ENCODE measurements around the gene NME4.
A peak's percentile ranks its signal among the peaks of the same experiment; 100 is the strongest.

NME4 gene

DNA sequence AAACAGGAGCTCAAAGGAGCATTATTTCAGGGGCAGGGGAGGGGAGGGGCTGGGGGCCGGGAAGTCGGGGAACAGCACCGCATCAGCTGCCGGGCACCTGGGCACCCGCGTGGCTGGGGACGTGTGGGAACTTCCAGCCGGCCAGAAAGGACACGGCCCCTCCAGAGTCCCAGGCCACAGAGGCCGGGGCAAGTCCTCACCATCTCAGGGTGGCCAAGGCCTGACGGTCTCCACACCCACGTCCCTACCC is 16.3 kb upstream of the NME4 start:
- Histone ChIP-seq H4K8ac (ENCODE audit: low read depth, low read length) (peak overlapping the region; percentile 82), H2AK5ac (ENCODE audit: low read length) (peak overlapping the region; percentile 81), H3K4me3 (ENCODE audit: low read depth, low read length) (peak overlapping the region; percentile 89), H2BK120ac (ENCODE audit: insufficient read depth, low read length, poor library complexity) (peak overlapping the region; percentile 52), H3K18ac (ENCODE audit: low read length) (peak overlapping the region; percentile 91), H3K4ac (ENCODE audit: low read depth, low read length) (peak overlapping the region; percentile 95), H3K9me3 (ENCODE audit: insufficient read depth, low read depth, low read length) (peaks cover 3% of the 10 kb centered on the region), H2BK12ac (ENCODE audit: low read length) (peak overlapping the region; percentile 59), H3K79me2 (ENCODE audit: control insufficient read depth, insufficient read depth, low read length, poor library complexity) (peaks cover 16% of the 10 kb centered on the region), H3K79me1 (ENCODE audit: low read length) (peaks cover 25% of the 10 kb centered on the region), H3K36me3 (ENCODE audit: control insufficient read depth in 1 of 2, insufficient read depth in 2 of 2, low read length in 2 of 2) (peaks cover 22 to 25% of the 10 kb centered on the region in 2 experiments), H3K4me1 (ENCODE audit: control insufficient read depth in 1 of 2, insufficient read depth in 2 of 2, low read length in 2 of 2) (peaks cover 13 to 26% of the 10 kb centered on the region in 2 experiments), H4K12ac (ENCODE audit: low read depth, low read length) (peak overlapping the region; percentile 52), H2AFZ (ENCODE audit: insufficient read depth, low read length, poor library complexity) (peak overlapping the region; percentile 79), H3K4me2 (ENCODE audit: low read length) (peak overlapping the region; percentile 83), H3K27me3 (ENCODE audit: insufficient read depth, low read length) (no peaks in the 10 kb centered on the region), H3K27ac (ENCODE audit: low read depth, low read length) (peak overlapping the region; percentile 40), H2BK5ac (ENCODE audit: low read depth, low read length, poor library complexity) (peak overlapping the region; percentile 87), H3K14ac (ENCODE audit: low read length) (peak overlapping the region; percentile 94), H3K9ac (ENCODE audit: low read length) (peak overlapping the region; percentile 89), H3K23ac (ENCODE audit: low read length) (no peak overlapping the region), H4K91ac (ENCODE audit: low read depth, low read length) (peak overlapping the region; percentile 90)
- no CpG with 5 or more reads among the region's 12 CpGs for WGBS (ENCODE audit: extremely low coverage, insufficient coverage, insufficient read length)
- peak in 1 of 2 donors; percentile 33 for DNase-seq

DNA sequence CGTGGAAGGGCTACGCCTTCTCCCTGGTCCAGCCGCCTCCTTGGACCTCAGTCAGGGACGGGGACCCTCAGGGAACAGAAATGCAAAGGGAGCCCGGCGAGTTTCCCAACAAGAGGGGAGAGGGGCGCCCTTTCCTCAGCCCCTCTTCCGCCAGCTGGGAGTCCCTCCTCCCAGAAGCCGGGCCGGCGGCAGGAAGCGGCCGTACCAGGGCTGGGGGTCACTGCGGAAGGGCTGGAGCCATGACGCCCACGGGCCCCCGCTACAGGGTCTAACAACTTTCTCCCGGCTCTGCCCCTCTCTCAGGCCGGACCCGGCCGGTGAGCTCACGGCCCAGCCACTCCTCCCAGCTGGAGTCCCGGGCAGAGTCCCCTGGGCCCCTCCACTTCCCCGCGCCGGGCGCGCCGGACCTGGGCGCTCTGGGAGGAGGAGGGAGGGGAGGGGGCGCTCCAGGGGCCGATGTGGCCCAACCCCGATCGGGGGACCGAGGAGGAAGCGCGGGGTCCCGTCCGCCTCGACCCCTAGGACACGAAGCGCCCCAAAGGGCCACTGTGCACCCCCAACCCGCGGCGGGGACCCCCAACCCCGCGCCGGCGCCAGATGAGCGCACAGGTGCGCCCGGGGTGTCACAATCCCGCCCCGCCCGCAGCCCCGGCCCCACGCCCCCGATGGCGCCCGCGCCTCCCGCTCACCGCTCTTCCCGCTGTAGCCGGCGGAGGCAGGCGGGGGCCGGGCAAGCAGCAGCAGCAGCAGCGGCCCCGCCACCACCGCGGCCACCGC is 15.8 kb upstream of the NME4 start:
- Histone ChIP-seq H3K79me1 (ENCODE audit: low read length) (peaks cover 25% of the 10 kb centered on the region), H3K36me3 (ENCODE audit: control insufficient read depth in 1 of 2, insufficient read depth in 2 of 2, low read length in 2 of 2) (peaks cover 17 to 20% of the 10 kb centered on the region in 2 experiments), H3K18ac (ENCODE audit: low read length) (peak overlapping the region; percentile 97), H2BK12ac (ENCODE audit: low read length) (peak overlapping the region; percentile 59), H3K4me1 (ENCODE audit: control insufficient read depth in 1 of 2, insufficient read depth in 2 of 2, low read length in 2 of 2) (peaks cover 14 to 26% of the 10 kb centered on the region in 2 experiments), H3K27ac (ENCODE audit: low read depth, low read length) (peak overlapping the region; percentile 69), H2AFZ (ENCODE audit: insufficient read depth, low read length, poor library complexity) (peak overlapping the region; percentile 79), H3K23ac (ENCODE audit: low read length) (no peak overlapping the region), H2AK5ac (ENCODE audit: low read length) (peak overlapping the region; percentile 81), H3K9me3 (ENCODE audit: insufficient read depth, low read depth, low read length) (peaks cover 3% of the 10 kb centered on the region), H2BK5ac (ENCODE audit: low read depth, low read length, poor library complexity) (peak overlapping the region; percentile 87), H3K27me3 (ENCODE audit: insufficient read depth, low read length) (no peaks in the 10 kb centered on the region), H3K9ac (ENCODE audit: low read length) (peak overlapping the region; percentile 89), H4K8ac (ENCODE audit: low read depth, low read length) (peak overlapping the region; percentile 82), H2BK120ac (ENCODE audit: insufficient read depth, low read length, poor library complexity) (peak overlapping the region; percentile 76), H4K12ac (ENCODE audit: low read depth, low read length) (peak overlapping the region; percentile 52), H4K91ac (ENCODE audit: low read depth, low read length) (peak overlapping the region; percentile 90), H3K4ac (ENCODE audit: low read depth, low read length) (peak overlapping the region; percentile 95), H3K14ac (ENCODE audit: low read length) (peak overlapping the region; percentile 94), H3K4me3 (ENCODE audit: low read depth, low read length) (peak overlapping the region; percentile 89), H3K79me2 (ENCODE audit: control insufficient read depth, insufficient read depth, low read length, poor library complexity) (peaks cover 16% of the 10 kb centered on the region), H3K4me2 (ENCODE audit: low read length) (peak overlapping the region; percentile 83)
- peak in 1 of 2 donors; percentile 36 for DNase-seq
- WGBS (ENCODE audit: extremely low coverage, insufficient coverage, insufficient read length): no CpG with 5 or more reads among the region's 73 CpGs

DNA sequence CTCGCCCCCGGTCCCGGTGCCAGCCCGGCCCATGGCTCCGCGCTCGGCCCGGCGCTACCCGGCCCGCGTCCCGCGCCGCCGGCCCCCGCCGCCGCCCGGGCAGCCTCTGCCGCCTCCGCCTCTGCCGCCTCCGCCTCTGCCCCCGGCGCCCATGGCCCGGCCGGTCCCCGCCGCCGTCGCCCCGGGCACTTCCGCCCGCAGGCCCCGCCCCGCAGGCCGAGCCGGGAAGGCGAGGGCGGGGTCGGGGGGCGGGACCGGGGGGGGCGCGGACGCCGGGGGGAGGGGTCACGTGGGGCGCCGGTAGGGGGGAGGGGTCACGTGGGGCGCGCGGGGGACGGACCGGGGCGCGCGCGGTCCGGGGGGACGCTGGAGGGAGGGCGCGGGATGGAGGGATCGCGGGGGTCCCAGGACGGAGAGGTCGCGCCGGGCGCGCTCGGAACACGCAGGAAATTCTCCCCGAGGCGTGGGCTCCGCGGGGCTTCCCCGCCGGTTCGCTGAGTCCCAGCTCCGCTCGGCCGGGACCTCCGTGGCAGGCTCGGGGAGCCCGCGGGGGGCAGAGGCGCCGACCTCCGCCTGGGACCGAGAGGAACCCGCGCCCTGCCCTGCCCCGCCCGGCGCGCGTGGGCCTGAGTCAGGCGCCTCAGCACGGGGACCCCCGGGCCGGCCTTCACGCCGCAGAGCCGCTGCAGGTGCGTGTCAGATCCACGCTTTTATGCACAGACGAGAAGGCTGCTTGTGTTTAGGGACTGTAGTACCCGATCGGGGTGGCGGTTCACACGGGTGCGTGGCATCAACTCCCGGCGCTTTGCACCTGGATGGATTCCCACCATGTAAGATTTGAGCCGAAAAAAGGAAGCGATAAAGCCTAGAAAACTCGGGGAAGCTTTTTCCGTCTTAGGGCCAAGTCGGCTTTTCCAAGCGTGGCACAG is 14.9 kb upstream of the NME4 start, which contains the start of gene PGAP6:
Gene PGAP6, minus strand, starts transcription at position 190 of the 929 bp plus-strand sequence. Its CDS starts 157 bp downstream, at position 33.
- peak within 1 kb of the TSS; percentile 90 for H4K91ac ChIP-seq (ENCODE audit: low read depth, low read length)
- WGBS (ENCODE audit: extremely low coverage, insufficient coverage, insufficient read length): no CpG with 5 or more reads among the region's 123 CpGs
- H4K12ac ChIP-seq (ENCODE audit: low read depth, low read length): peak within 1 kb of the TSS; percentile 68

GRCh38 chr16:383326-384051 is 13.5 kb upstream of the NME4 start:
- Histone ChIP-seq H3K36me3 (ENCODE audit: control insufficient read depth in 1 of 2, insufficient read depth in 2 of 2, low read length in 2 of 2) (peaks cover 0 to 4% of the 10 kb centered on the region in 2 experiments), H3K9me3 (ENCODE audit: insufficient read depth, low read depth, low read length) (no peaks in the 10 kb centered on the region), H3K27ac (ENCODE audit: low read depth, low read length) (peak overlapping the region; percentile 68), H3K79me2 (ENCODE audit: control insufficient read depth, insufficient read depth, low read length, poor library complexity) (peaks cover 16% of the 10 kb centered on the region), H4K91ac (ENCODE audit: low read depth, low read length) (peak overlapping the region; percentile 74), H4K8ac (ENCODE audit: low read depth, low read length) (peak overlapping the region; percentile 70), H4K12ac (ENCODE audit: low read depth, low read length) (no peak overlapping the region), H2BK5ac (ENCODE audit: low read depth, low read length, poor library complexity) (peak overlapping the region; percentile 32), H3K79me1 (ENCODE audit: low read length) (peaks cover 25% of the 10 kb centered on the region), H2BK120ac (ENCODE audit: insufficient read depth, low read length, poor library complexity) (peak overlapping the region; percentile 38), H2BK12ac (ENCODE audit: low read length) (no peak overlapping the region), H3K18ac (ENCODE audit: low read length) (no peak overlapping the region), H3K14ac (ENCODE audit: low read length) (peak overlapping the region; percentile 16), H3K27me3 (ENCODE audit: insufficient read depth, low read length) (no peaks in the 10 kb centered on the region), H3K4me1 (ENCODE audit: control insufficient read depth in 1 of 2, insufficient read depth in 2 of 2, low read length in 2 of 2) (peaks cover 18 to 28% of the 10 kb centered on the region in 2 experiments), H2AK5ac (ENCODE audit: low read length) (no peak overlapping the region), H3K9ac (ENCODE audit: low read length) (no peak overlapping the region), H2AFZ (ENCODE audit: insufficient read depth, low read length, poor library complexity) (peak overlapping the region; percentile 18), H3K4me3 (ENCODE audit: low read depth, low read length) (no peak overlapping the region), H3K4me2 (ENCODE audit: low read length) (peak overlapping the region; percentile 98), H3K4ac (ENCODE audit: low read depth, low read length) (no peak overlapping the region), H3K23ac (ENCODE audit: low read length) (no peak overlapping the region)
- peak; percentile 98 for DNase-seq
- WGBS (ENCODE audit: extremely low coverage, insufficient coverage, insufficient read length): no CpG with 5 or more reads among the region's 33 CpGs

More for the DNA sequence above, 14.9 kb upstream of the NME4 start, which contains the start of gene PGAP6:
- peak; percentile 25 to 78 for DNase-seq
- Histone ChIP-seq H4K8ac (ENCODE audit: low read depth, low read length) (peak within 1 kb of the TSS; percentile 83), H3K23ac (ENCODE audit: low read length) (no peak within 1 kb of the TSS), H3K4me1 (ENCODE audit: control insufficient read depth in 1 of 2, insufficient read depth in 2 of 2, low read length in 2 of 2) (peaks cover 16 to 28% of the 10 kb centered on the region in 2 experiments), H3K79me2 (ENCODE audit: control insufficient read depth, insufficient read depth, low read length, poor library complexity) (peaks cover 16% of the 10 kb centered on the region), H3K14ac (ENCODE audit: low read length) (peak within 1 kb of the TSS; percentile 94), H2BK12ac (ENCODE audit: low read length) (peak within 1 kb of the TSS; percentile 59), H3K18ac (ENCODE audit: low read length) (peak within 1 kb of the TSS; percentile 97), H3K36me3 (ENCODE audit: control insufficient read depth in 1 of 2, insufficient read depth in 2 of 2, low read length in 2 of 2) (peaks cover 9 to 11% of the 10 kb centered on the region in 2 experiments), H2AFZ (ENCODE audit: insufficient read depth, low read length, poor library complexity) (peak within 1 kb of the TSS; percentile 79), H3K4me2 (ENCODE audit: low read length) (peak within 1 kb of the TSS; percentile 98), H3K9me3 (ENCODE audit: insufficient read depth, low read depth, low read length) (no peaks in the 10 kb centered on the region), H2BK120ac (ENCODE audit: insufficient read depth, low read length, poor library complexity) (peak within 1 kb of the TSS; percentile 94), H2BK5ac (ENCODE audit: low read depth, low read length, poor library complexity) (peak within 1 kb of the TSS; percentile 87), H3K4ac (ENCODE audit: low read depth, low read length) (peak within 1 kb of the TSS; percentile 95), H3K79me1 (ENCODE audit: low read length) (peaks cover 25% of the 10 kb centered on the region), H2AK5ac (ENCODE audit: low read length) (peak within 1 kb of the TSS; percentile 81), H3K4me3 (ENCODE audit: low read depth, low read length) (peak within 1 kb of the TSS; percentile 89), H3K27ac (ENCODE audit: low read depth, low read length) (peak within 1 kb of the TSS; percentile 69), H3K9ac (ENCODE audit: low read length) (peak within 1 kb of the TSS; percentile 89), H3K27me3 (ENCODE audit: insufficient read depth, low read length) (no peaks in the 10 kb centered on the region)
